Inflammatory macrophage treated with lipopolysaccharide for 1 hour (primary cell): ENCODE data around the gene DKKL1.
"Not testable (repeated sequence)": the region's sequence is repeated elsewhere in the genome, so short reads cannot be mapped to it uniquely, and the experiment has no call there.

ENCODE experiments used
- DNase-seq, 2 donors: peaks; one replicate each; pipeline ENCODE4 v3.0.0-alpha.2; 2020 to 2022

The DKKL1 gene

DNA sequence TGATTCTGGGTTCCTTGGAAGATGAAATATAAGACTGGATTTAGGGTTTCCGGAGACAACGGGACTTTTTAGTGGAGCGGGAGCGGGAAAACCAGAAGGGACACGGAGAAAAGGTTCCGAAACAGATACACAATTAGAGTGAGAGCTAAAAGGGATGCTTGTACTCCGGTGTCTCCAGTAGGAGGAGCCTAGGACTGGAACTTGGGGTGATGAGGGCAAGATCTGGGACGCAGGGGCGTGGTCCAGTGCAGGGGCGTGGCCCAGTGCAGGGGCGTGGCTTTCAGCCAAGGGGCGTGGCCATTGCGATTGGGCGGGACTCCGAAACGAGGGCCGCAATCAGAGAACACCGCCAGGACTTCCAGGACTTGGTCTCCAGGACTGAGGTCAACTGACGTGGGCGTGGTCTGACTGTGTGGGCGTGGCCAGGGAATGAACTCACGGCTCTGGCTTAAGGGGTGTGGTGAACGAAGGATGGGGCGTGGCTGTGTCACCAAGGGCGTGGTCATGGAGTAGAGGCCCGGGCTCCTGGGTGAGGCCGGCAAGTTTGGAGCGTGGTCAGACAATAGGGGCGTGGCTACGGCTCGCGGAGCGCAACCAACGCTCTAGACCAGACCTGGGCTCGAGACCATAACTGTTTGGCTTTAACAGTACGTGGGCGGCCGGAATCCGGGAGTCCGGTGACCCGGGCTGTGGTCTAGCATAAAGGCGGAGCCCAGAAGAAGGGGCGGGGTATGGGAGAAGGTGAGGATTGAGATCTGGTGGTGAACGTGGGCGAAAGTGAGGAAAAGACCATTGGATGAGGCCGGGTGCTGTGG lies at the start of gene DKKL1:
TSS of gene DKKL1 (plus strand) at position 610 of the 815 bp plus-strand sequence. CDS start at position 732, 122 bp downstream.
- DNase-seq, result peak; percentile 99 to 100

- no peak for DNase-seq
Observed at GRCh38 chr19:49315111-49315510, 48.6 kb upstream of the DKKL1 start.

DNA sequence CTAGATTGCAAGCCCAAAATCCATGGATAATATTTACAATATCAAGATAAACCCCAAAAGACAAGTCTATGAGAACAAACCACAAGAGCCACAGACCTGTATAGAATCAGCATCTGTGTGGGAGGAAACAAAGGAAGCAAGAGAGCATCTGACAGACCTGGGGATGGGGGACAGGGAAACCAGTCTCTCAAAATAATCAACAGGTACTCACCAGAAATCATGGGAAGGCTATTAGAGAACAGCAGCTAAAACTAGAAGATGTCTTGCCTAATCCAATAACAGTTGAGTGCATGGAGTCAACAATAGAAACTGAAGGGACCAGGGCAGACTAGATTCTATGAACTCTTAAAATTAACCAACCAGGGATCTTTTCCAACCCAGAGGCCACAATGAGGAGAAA lies 47.4 kb upstream of the DKKL1 start:
- DNase-seq, result no peak

DNA sequence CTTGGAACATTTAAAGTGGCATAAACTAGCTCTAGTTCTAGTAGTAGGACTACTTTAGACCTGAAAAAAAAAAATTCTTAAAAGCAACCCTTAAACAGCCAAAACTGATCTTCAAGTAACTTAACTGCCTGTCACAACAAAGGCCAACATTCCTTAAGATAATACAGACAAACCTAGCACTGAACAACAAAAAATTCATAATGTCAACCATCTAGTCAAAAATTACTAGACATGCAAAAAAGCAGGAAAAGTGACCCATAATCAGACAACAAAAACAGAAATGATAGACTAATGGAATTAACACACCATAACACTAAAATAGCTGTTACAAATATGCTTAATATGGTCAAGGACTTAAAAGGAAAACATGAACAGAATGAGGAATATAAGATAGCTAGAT lies 45.4 kb upstream of the DKKL1 start:
- no peak for DNase-seq

GRCh38 chr19:49324801-49325576 lies 38.7 kb upstream of the DKKL1 start, which contains the start of gene SLC6A16:
TSS of gene SLC6A16 (minus strand) at chr19:49325191. CDS start at chr19:49311347, 13,844 bp downstream.
- no peak for DNase-seq

DNA sequence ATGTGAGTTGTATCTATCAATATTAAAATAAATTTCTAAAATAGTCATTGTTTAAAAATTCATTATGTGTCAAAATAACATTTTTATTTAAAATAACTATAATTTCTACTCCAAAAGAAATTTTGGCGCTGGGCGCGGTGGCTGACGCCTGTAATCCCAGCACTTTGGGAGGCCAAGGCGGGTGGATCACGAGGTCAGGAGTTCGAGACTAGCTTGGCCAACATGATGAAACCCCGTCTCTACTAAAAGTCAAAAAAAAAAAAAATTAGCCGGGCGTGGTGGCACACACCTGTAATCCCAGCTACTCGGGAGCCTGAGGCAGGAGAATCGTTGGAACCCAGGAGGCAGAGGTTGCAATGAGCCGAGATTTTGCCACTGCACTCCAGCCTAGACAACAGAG lies 37.9 kb upstream of the DKKL1 start:
- not testable (repeated sequence) for DNase-seq

- DNase-seq, result peak in 1 of 2 donors; percentile 30
Observed at GRCh38 chr19:49326165-49326704, 37.4 kb upstream of the DKKL1 start.

DNA sequence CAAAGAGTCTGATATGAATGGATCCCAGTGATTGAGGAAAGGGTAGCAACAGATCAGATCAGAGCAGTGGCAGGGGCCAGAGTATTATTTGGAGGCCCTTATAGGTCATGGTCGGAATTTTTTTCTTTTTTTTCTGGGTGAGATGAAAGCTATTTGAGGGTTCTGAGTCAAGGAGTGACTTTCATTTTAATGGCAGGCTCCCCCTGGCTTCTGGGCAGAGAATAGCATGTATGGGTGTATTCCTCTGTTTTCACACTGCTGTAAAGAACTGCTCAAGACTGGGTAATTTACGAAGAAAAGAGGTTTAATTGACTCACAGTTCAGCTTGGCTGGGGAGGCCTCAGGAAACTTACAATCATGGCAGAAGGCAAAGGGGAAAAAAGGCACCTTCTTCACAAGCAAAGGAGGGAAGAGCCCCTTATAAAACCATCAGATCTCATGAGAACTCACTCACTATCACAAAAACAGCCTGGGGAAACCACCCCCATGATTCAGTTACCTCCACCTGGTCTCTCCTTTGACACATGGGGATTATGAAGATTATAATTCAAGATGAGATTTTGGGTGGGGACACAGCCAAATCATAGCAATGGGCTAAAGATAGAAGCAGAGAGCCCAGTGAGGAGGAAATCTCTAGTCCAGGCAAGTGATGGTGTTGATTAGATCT lies 35.7 kb upstream of the DKKL1 start:
- DNase-seq, result peak; percentile 66 to 78

GRCh38 chr19:49328741-49329140 lies 34.9 kb upstream of the DKKL1 start:
- DNase-seq, result no peak

GRCh38 chr19:49331187-49331586 lies 32.5 kb upstream of the DKKL1 start:
- DNase-seq, result not testable (repeated sequence)

GRCh38 chr19:49331616-49332055 lies 32.0 kb upstream of the DKKL1 start:
- peak; percentile 70 to 85 for DNase-seq

GRCh38 chr19:49332691-49333417 lies 30.8 kb upstream of the DKKL1 start:
- not testable (repeated sequence) for DNase-seq

- no peak for DNase-seq
Observed at GRCh38 chr19:49333418-49333805, 30.3 kb upstream of the DKKL1 start.

- DNase-seq, result peak; percentile 24 to 62
Observed at GRCh38 chr19:49333811-49334288, 29.8 kb upstream of the DKKL1 start.

- DNase-seq, result peak; percentile 50 to 52
Observed at GRCh38 chr19:49335071-49335783, 28.4 kb upstream of the DKKL1 start, which contains the start of gene CD37. TSS of gene CD37 (plus strand) at chr19:49335406. CDS start at chr19:49335541, 135 bp downstream.

DNA sequence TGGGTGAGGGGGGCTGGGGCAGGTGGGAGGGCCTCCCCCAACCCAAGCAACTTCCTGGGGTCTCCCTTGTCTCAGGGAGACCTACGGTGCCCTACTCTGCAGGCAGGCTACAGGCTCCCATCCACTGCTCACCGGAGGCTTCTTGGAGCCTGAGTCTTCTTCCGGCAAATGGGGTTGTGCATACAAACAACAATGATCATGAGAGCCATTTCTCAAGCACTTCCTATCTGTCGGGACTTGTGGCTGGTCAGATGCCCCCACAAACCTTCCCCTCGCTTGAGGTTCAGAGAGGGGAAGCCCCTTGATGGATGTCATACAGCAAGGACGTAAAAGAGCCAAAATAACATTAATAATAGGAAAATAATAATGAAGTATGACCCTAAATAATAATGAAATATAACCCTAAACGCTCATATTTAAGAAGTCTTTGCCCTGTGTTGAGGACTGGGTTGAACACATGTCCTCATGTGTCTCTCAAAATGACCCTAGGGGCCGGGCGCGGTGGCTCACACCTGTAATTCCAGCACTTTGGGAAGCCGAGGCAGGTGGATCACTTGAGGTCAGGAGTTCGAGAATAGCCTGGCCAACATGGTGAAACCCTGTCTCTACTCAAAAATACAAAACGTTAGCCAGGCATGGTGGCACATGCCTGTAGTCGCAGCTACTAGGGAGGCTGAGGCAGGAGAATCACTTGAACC lies 27.7 kb upstream of the DKKL1 start:
- peak; percentile 63 to 81 for DNase-seq

GRCh38 chr19:49336482-49337266 lies 27.0 kb upstream of the DKKL1 start:
- DNase-seq, result no peak

DNA sequence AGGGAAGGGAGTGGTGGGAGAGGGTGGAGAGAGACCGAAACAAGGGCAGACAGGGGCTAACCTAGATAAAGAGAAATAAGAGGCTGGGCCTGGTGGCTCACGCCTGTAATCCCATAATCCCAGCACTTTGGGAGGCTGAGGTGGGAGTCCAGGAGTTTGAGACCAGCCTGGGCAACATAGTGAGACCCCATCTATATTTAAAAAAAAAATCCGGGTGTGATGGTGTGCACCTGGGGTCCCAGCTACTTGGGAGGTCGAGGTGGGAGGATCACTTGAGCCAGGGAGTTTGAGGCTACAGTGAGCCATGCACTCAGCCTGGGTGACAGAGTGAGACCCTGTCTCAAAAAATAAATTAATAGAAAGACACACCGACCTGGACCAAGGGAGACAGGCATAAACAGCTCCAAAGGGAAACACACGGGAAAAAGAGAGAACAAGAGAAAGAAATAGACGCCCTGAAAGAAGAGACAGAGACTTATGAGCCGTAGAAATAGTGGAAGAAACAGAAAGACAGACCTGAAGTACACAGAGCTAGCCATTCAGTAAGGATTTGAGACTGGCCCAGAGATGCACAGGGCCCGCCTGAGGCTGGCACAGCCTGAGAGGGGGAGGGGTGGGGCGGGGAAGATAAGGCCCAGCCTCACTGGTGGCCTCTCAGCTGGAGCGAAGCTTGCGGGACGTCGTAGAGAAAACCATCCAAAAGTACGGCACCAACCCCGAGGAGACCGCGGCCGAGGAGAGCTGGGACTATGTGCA lies 26.2 kb upstream of the DKKL1 start:
- DNase-seq, result no peak
